Astrocyte (in vitro differentiated cells and primary cell): ENCODE data around the gene CRYL1.

Experiments
- CTCF ChIP-seq: IDR thresholded peaks from 2 replicates; pipeline ENCODE4 v1.5.1; 2011; ENCODE audit warnings: low read depth, mild to moderate bottlenecking, inconsistent platforms, low read length, moderate library complexity; ENCODE audit not compliant: insufficient read depth
- EZH2 ChIP-seq: IDR thresholded peaks from 2 replicates; pipeline ENCODE4 v1.6.1; 2012; ENCODE audit warnings: mild to moderate bottlenecking, low read length, inconsistent platforms; ENCODE audit not compliant: insufficient read depth

- TF ChIP-seq CTCF: no peak
- no peak for TF ChIP-seq EZH2
These were observed 31.0 kb downstream of the CRYL1 start for GRCh38 chr13:20494656-20495055.
